IPS DF 4.7 (cell line): Measurements from ENCODE around the gene CNTLN.
"Not testable (repeated sequence)": the region's sequence is repeated elsewhere in the genome, so short reads cannot be mapped to it uniquely, and the experiment has no call there.

ENCODE experiments used
- DNase-seq: peaks from one replicate; pipeline ENCODE4 v3.0.0-alpha.2; 2013; ENCODE audit warnings: low spot score; ENCODE audit errors: extremely low read depth

Gene CNTLN

DNA sequence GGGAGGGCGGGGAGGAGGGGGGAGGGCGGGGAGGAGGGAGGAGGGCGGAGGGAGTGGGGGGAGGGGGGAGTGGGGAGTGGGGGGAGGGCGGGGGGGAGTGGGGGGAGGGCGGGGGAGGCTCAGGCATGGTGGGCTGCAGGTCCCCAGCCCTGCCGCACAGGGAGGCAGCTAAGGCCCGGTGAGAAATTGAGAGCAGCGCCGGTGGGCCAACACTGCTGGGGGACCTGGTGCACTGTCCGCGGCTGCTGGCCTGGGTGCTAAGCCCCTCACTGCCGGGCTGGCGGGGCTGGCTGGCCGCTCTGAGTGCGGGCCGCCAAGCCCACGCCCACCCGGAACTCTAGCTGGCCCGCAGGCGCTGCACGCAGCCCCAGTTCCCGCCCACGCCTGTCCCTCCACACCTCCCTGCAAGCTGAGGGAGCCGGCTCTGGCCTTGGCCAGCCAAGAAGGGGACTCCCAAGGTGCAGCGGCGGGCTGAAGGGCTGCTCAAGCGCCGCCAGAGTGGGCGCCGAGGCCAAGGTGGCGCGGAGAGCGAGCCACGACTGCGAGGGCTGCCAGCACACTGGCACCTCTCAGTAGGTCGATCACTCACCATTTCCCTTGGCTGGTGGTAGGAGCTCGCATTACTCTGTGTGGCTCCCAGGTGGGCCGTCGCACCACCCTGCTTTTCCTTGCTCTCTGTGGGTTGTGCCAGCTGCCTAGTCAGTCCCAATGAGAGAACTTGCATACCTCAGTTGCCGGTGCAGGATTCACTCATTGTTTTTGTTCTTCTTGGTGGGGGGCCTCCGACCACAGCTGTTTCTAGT, 160.2 kb downstream of the CNTLN start:
- DNase-seq, result no peak

DNA sequence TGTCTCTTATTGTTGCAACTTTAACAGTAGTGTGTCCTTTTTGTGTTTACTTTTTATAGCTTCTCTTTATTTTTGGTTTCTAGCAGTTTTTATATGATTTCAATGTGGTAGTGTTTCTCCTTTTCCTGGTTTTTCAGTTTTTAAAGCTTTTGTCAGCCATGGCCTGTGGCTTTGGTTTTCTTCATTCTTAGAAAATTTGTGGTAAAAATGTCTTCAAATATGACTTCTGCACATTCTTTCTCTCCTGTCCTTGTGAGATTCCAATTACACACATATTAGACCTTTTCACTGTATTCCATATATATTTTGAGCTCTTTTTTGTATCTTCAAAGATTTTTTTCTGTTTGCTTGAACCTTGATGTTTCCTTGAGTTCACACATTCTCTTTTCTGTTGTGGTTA, 180.5 kb downstream of the CNTLN start:
- DNase-seq, result no peak

DNA sequence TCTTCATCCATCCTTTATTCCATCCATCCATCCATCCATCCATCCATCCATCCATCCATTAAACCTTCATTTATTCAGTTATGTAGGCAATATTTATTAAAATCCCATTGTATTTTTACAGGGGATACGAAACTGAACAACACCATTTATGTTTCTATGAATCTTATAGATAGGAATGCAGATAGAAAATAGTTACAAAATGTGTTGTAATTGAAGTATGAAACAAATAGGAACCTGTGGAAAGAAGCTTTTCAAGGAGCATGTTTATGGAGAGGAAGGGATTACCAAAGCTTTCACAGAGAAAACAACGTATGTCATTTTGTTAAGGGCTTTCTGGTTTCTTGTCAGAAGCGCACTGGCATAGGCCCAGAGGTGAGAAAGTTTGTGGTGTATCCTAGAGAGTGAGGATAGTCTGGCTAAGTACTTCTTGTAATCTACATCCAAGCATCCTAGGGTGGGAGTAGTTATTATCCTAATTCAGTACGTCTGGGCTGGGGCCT, 184.0 kb downstream of the CNTLN start:
- DNase-seq, result no peak

DNA sequence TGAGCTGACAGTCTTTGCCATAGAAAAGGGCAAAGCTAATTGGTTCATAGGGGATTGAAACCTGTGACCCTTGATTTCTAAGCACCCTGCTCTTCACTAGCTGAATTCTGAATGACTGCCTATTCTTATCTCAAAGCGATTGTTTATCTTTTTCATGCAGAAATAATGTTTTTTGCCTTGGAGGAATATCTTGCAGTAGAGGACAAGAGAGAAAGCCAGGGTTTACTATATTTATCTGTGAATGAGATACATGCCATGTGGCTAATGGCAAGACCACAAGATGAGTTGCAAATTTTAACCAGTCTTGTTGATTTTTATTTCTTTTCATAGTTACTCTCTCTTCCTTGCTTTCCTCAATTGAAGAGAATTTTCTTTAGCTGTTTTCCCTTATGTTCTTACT, 185.0 kb downstream of the CNTLN start:
- no peak for DNase-seq

DNA sequence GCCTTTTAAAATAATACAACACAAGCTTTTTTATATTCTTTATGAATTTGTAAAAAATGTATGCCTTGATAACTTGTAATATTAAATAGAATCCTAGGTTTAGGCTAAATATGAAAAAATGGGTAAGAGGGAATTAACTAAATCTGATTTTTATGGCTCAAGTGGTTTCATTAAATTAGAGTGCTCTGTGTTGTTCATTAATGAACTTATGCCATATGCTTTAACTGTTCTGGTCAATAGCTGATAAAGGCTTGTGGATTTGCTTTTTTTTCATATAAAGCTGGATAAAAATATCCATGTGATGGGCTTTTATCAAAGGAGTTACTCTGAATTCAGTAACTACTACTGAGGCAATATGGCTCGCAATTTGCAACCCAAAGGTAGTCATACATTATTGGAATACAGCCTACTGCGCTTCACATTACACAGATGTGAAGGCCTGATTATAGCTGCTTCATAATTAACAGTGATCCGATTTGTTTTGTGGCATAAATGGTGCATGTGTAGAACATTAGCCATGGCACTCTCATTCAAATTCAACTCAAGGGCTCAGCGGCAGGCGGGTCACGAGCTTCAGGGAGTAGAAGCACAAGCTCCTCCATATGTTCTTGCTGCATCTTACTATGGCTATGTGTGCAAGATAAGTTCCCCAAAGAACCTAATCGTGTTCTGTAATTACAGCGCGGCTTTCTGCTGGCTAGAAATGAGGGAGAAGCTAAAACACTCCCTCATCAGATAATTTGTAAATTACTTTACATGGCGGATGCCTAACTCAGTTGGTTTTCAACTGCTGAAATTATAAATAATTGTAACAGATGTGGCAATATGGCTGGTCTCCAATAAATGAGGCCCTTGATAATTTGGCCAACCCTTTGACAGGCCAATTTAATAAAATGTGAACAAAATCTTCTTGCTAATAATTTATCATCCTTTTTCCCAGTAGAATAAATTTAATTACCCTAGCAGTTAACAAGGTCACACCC, 188.3 kb downstream of the CNTLN start:
- no peak for DNase-seq

DNA sequence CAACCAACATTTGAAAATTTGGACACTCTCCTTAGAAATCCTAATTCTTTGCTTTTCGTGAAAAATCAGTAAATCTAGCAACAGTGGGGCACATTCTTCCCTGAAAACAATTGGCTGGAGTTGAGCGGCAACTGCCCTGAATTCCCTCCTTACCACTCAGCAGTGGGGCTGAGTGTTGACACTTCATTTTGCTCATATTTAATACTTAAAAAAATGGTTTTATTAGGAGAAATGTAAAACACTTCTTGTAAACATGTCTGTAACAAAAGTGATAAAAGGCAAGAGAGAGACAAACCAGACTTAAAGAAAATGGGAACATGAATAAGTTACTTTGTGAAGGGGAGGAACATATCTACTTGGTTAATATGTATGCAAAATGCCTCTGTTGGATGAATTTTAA, 193.5 kb downstream of the CNTLN start:
- no peak for DNase-seq

DNA sequence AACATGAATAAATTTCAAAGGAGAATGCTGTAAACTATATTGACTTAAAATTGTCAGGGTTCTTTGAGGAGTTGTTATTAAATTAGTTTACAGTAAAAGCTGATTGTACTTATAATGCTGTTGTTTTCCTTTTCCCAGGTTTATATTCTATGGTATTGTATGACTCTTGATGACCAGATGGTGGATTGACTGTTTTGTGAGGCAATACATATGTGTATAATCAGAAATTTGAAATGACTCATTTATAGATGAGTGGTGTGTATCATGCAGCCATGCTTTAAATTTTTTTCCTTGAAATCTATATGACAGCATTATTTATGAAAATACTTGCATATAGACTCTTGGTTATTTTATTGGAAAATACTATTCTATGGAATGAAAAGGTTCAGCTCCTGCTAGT, 195.3 kb downstream of the CNTLN start:
- no peak for DNase-seq

DNA sequence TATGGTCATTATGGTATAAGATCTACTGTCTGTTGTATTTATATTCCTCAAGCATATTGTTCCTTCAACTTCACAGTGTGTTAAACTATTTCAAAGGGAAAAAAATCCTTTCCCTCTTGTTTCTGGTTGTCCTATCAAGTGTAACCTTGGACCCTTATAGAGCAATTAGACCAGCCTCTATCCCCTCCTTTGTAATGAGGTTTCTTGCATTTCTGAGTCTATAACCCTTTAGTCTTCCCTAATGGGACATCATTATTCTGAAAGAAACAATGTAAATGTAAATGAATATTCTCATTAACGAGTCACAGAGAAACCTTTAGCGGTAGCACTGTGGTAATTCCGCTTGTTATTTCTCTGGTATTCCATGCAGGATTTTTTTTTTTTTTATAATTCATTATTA, 197.3 kb downstream of the CNTLN start:
- DNase-seq, result no peak

DNA sequence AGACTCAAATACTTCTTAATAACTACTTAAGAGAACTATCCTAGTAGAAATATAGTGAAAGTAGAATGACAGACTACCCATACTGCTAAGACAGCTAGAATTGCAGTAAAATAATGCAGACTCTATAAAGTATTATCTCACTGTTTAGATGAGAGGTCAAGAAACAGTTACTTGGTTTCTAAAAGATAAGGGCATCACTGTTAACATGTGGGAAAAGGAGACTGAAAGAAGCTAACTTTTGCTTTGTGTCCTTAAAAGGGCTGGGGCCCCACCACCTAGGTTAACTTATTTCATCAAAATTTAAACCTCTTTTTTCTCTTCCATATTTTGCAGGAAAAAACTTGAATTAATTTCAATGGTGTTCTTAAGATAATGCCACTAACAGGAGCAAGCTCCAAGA, 204.3 kb downstream of the CNTLN start:
- no peak for DNase-seq

DNA sequence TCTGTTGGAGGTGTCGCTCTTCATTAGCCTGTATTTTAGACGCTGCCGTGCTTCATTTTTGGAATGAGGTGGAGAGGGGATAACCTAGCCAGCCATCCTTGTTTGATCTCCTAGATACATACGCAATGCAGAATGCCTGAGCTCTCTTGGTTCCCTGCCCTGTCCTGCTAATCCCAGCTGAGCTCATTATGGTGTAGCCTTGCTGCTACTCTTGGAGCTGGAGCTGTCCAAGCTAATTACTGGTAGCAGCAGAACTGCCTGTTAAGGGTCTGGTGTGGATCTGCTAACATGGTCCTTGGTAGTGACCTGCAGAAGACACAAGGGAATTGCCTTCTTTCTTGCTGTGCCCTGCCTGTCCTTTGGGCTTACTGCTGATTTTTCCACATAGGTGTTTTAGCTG, 207.9 kb downstream of the CNTLN start:
- no peak for DNase-seq

DNA sequence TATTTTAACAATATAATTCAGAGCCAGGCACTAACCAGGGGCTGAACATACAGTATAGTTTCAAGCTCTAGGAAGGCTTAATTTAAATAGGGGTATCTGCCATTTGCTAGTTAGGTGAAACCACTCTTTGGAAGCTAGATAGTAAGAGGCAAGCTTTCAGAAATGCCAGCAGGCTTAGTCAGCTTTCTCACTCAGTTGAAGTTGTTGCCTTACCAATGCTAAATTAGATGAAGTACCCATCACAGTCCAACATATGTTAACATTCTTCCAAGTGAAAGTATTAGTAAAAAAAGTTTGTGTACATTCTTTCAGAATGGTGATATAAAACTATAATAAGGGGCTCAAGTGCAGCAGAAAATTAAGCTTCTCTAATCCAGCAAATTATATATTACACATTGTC, 215.0 kb downstream of the CNTLN start:
- no peak for DNase-seq

DNA sequence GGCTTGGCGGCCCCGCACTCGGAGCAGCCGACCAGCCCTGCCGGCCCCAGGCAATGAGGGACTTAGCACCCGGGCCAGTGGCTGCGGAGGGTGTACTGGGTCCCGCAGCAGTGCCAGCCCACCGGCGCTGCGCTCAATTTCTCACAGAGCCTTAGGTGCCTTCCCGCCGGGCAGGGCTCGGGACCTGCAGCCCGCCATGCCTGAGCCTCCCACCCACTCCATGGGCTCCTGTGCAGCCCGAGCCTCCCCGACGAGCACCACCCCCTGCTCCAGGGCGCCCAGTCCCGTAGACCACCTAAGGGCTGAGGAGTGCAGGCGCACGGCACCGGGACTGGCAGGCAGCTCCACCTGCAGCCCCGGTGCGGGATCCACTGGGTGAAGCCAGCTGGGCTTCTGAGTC, 219.2 kb downstream of the CNTLN start:
- not testable (repeated sequence) for DNase-seq

DNA sequence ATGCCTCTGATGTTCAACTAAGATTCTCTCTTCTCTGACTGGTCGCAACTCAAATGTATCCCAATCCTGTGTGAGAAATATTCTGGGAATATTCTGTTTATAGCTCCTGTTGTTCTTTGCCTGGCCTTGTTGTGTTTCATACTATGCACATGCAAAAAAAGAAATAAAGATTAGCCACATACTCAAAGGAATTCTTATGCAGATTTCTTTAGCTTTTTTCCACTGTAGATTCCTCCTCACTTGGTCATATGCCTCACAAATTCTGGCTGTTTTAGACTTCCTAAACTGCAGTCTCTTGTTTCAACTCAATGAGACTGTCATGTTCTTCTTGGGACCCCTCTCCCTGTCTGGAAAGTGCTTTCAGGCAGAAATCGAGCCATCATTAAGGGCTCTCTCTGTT, 226.5 kb downstream of the CNTLN start:
- no peak for DNase-seq

DNA sequence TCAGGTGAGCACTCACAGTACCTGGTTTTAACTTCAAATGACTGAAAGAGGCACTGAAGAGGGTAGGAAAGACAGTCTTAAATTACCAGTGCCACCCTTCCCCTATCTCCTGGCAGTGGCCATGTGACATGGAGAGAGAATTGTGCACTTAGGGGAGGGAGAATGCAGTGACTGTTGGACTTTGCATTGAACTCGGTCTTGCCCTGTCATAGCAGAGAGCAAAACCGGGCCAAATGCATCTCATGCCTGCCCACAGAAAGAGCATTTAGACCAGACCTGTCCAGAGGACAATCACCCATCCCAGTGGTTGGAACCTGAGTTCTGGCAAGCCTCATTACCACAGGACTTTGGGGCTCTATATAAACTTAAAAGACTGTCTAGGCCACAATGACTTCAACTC, 232.2 kb downstream of the CNTLN start:
- no peak for DNase-seq

DNA sequence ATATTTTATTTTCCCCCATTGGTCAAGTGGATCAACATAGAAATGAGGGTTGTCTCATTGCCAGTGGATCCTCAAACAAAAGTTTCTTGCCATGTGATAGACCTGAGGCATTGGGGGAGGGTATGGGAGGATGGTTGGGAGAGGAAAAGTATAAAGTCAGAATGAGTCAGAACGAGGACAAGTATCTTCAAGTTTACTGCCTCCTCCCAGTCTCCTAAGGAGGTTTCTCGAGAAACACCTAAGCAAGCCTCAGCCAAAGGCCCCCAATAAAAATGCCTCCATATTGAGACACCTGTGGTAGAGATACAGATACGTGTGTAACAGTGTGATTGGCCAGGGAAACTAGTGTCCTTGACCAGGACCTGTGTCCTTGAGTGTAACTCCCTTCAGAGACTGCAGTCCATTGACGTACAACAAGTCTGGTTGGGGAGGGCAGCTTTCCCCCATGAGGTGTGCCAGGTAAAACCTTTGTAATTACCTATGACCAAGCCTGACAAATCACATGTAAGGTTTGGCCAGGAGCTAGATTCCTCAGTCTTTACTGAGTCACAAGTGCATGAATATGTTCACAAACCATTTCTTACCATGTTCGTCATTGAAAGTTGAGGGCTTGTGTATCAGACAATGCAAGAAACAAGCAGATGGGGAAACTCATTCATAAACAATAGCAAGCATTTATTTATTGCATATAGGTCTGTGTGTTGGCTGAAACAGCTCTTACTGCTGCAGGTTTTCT, 245.5 kb downstream of the CNTLN start:
- DNase-seq, result no peak

DNA sequence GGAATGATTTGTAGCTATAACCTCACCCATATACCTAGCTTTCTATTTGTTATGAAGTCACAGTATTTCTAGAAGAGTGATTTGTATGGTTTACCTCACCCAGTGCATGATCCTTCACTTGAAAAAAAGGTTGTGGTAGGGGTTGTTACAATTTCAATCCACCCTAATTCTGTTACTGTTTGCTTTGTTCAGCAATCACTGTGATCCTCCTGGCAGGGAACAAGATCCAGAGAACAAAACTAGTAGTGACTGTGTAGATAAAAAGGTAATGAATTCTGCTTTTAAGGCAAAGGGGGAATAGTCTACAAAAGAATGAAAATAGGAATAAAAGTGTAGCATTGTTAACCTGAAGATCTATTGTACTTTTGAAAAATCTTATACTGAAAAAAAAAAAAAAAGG, 252.7 kb downstream of the CNTLN start:
- no peak for DNase-seq

DNA sequence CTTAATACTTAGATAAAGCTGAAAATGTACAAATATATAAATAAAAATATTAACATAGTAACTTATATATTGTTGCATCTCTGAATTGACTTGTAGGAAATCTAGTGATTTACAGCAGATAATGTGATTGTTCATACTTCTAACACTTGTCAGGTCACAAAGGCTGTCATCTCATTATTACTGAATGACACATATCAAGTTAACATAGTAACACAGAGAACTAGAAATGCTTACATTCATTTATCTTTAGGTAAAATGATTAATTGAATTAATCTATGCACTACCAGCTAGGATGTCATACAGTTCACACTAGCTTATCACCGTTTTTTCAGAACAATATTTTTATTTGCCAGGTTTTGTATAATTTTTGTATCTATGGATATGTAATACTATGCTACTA, 254.2 kb downstream of the CNTLN start:
- DNase-seq, result no peak

DNA sequence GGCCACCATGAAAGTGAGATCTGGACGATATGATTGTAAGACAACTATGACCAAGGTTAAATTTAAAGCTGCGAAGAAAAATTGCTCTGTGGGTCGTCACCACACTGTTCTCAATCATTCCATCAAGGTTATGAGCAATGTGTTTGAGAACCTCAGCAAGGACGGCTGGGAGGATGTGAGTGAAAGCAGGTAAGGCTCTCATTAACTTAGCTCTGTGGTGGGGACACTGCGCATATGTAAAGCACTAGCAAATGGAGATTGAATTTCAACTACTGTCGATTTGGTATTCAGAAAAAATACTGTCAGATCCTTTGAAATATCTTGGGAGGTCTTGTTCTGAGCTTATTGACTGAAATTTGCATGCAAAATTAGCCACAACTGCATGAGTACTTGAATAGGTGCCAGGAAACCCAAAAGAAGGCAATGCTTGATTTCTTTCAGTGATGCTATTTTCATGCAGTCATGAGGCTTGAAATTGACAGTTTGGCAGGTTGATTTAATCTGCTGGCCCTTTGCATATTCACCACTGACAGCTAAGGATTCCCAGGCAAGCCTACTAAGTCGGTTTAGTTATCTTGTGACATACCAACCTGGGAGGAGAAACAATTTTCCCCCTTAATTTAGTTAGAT, 260.2 kb downstream of the CNTLN start:
- DNase-seq, result peak; percentile 36

DNA sequence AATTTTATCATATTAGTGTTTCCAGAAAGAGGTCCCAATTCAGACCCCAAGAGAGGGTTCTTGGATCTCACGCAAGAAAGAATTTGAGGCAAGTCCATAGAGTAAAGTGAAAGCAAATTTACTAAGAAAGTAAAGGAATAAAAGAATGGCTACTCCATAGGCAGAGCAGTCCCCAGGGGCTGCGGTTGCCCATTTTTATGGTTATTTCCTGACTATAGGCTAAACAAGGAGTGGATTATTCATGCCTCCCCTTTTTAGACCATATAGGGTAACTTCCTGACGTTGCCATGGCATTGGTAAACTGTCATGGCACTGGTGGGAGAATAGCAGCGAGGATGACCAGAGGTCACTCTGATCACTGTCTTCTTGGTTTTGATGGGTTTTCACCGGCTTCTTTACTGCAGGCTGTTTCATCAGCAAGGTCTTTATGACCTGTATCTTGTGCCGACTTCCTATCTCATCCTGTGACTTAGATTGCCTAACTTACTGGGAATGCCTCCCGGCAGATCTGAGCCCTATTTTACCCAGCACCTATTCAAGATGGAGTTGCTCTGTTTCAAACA, 262.4 kb downstream of the CNTLN start:
- not testable (repeated sequence) for DNase-seq

DNA sequence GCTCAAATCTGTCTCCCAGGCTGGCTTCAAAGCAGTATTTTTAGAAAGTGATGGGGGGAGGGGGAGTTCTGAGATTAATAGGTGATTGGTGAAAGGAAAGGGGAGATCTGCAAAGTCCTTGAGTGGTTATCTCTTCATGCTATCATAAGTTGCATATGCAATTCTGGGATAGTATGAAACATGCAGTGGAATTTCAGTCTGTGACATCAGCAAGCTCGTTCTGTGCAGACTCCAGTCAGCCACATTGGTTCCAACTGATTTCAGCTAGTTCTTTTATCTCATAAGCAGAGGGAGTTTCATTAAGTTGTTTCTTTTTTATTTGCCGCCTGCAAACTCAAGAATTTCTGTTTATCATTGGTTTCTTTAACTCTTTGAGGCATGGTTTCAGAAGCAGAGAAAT, 263.5 kb downstream of the CNTLN start:
- DNase-seq, result no peak

DNA sequence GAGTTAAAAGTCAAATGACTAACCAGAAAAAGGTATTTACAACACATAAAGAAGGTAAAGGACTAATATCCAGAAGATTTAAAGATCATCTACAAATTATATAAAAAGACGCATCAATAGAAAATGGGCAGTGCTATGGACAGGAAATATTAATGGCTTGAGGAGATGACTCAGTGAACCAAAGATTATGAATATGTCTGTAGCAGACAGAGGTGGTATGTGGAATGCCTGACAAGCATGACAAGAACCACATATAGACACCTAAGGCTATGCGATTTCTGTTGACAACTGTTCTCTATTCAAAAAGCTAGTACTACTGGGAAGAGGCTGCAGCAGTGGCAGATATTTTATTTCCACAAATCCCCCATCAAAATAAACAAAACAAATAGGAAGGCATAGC, 267.0 kb downstream of the CNTLN start:
- DNase-seq, result no peak
